Omental fat pad (tissue), 4 donors: ENCODE measurements around the gene ESF1. TPM values are rescaled to one million over a fixed set of nuclear protein-coding genes. Genes with fewer than 3 reads are reported as not detected.
A peak's percentile ranks its signal among the peaks of the same experiment; 100 is the strongest.

ENCODE experiments used
- ATAC-seq: fragments of 150-250 bp; one replicate; pipeline ENCODE4 v1.9.1; 2016; ENCODE audit warnings: mild to moderate bottlenecking, moderate library complexity; ENCODE audit not compliant: low FRiP score
- DNase-seq: peaks from one replicate; pipeline ENCODE4 v3.0.0-alpha.2; 2019; ENCODE audit warnings: low spot score
- total RNA-seq, 4 donors: library from RNA; depleted of rRNA; stranded (reverse); fragments of >200 nt; gene quantifications; one replicate each; pipeline ENCODE4 v1.1.0, GENCODE V29; 2016
- TF ChIP-seq, protein P1 (sequence below), 3 donors: fragments of 450-650 bp; IDR thresholded peaks; one replicate each; pipeline ENCODE4 v1.5.1; 2016 to 2017; ENCODE audit warnings: antibody characterized with exemption in 3 of 3, mild to moderate bottlenecking in 3 of 3, moderate library complexity in 2 of 3

ESF1 gene
- total RNA-seq, 4 donors from 2014 or later, result 11.2 to 25.1 (median 15.2) TPM

DNA sequence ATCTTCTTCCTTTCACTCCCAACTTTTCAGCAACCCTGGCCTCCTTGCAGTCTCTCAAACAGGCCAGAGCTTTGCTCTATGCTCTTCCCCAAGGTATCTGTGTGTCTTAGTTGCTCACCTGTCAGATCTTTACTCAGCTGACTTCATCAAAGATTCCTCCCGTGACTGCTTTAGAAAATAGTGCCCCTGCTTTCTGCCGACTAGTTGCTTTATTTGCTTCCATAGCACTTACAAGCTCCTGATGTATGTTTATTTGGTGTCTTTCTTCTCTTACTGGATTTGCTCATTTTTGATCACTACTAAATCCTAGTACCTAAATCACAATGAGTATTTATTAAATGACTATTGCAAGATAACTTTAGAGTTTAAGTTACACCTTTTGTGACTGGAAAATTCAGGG lies 6.0 kb upstream of the ESF1 start:
- TF ChIP-seq, protein P1, sequence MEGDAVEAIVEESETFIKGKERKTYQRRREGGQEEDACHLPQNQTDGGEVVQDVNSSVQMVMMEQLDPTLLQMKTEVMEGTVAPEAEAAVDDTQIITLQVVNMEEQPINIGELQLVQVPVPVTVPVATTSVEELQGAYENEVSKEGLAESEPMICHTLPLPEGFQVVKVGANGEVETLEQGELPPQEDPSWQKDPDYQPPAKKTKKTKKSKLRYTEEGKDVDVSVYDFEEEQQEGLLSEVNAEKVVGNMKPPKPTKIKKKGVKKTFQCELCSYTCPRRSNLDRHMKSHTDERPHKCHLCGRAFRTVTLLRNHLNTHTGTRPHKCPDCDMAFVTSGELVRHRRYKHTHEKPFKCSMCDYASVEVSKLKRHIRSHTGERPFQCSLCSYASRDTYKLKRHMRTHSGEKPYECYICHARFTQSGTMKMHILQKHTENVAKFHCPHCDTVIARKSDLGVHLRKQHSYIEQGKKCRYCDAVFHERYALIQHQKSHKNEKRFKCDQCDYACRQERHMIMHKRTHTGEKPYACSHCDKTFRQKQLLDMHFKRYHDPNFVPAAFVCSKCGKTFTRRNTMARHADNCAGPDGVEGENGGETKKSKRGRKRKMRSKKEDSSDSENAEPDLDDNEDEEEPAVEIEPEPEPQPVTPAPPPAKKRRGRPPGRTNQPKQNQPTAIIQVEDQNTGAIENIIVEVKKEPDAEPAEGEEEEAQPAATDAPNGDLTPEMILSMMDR (IDR thresholded peaks at IDR 0.05), result no peak
- no peak for DNase-seq
- ATAC-seq, result no peak

DNA sequence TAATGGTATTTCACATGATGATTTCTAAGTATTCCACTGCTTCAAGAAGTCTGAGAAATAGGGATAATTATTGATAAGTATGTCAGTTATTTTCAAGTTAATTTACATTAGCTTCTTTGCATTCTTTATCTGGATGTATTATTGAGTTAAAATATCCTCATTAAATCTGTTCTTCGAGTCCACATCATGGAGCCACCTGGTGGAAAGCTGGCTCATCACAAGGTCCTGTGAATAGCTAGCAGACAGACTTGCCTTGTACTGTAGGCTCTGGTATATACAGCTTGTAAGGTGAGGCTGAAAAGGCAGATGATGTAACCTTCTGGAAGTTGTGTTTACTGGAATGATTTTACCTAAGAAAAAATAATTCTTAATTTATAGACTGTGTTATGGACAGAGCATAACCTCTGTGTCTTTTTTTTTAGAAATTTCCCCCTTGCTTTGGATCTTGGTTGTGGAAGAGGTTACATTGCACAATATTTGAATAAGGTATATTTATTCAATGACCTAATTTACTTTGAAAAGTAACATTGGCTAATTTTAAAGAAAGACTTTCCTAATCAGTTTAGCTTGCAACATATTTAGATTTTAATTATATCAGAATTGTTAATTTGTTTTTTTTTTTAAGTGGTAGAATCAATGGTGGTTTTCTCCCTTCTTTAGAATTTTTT lies 3.6 kb upstream of the ESF1 start:
- no peak for ATAC-seq
- no peak for DNase-seq

DNA sequence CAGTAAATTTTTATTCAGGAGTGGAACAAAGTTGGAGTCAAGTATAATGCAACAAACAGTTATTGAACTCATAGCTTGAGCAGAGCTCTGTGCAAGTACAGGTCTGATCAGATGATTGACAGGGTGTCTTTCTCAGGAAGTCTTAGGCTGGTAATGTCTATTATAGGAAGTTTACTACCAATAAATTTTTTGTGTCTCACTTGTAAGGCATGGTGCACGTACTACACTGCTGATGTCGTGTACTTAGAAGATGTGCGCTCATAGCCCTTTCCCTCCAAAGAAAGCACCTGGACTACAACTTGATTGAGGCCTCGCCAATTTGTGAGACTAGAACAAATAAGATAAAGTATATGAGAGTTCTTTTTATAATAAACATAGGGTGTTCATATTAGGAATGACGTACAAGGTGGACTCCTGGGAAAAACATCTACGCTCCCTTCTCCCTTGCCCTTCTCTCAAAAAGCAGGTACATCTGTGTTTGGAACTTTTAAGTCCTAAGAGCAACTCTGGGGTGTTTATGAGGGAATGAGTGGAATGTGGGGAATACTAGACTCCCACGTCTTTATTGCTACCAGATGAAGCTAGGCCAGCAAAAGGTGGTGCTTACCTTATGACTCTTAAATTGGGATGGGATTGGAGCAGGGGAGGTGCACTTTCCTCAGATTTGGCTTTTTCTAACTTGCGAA lies 1.6 kb upstream of the ESF1 start:
- TF ChIP-seq, protein P1 (IDR thresholded peaks at IDR 0.05), result no peak
- DNase-seq (no peak), ATAC-seq (no peak)

More for the DNA sequence above, 3.6 kb upstream of the ESF1 start:
- TF ChIP-seq, protein P1 (IDR thresholded peaks at IDR 0.05), result no peak

DNA sequence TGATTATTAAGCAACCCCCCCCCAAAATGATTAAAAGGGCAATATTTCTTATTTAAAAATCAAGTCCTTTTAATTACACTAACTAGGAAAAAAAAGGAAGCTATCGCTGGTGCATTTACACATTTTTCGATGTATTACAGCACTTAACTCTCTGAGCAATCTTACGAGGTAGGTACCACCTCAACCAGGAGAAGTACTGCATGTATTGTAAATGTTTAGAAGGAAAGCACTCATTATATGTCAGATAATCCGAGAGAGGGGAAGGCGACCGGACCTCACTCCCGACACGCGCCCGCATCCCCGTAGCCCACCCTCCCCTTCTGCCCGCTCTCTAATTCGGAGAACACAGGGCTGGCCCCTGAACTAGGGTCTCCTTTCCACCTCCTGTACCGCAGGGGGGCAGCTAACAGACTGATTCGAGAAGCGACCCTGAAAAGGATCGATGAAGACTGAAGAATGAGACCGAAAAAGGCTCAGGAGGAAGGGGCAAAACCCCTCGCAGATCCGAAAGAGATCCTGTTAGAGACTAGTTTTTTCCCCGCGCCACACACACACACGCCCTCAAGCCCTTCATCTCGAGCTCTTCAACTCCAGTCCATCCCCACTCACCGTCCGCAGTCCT lies 337 bp downstream of the ESF1 start:
- ATAC-seq (peak; percentile 6), DNase-seq (no peak)
- TF ChIP-seq, protein P1 (IDR thresholded peaks at IDR 0.05), result no peak

DNA sequence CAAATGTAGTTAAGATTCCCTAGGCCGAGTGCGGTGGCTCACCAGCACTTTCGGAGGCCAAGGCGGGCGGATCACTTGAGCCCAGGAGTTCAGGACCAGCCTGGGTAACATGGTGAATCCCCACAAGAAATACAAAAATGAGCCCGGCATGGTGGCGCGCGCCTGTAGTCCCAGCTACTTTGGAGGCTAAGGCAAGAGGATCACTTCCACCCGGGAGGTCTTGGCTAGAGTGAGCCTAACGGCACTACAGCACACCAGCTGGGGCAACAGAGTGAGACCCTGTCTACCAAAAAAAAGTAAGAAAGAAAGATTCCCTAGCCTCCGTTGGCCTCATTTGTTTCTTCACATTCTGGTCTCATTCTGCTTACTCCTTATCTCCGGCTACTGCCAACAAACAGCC lies 1.2 kb downstream of the ESF1 start:
- DNase-seq, result no peak
- TF ChIP-seq, protein P1 (IDR thresholded peaks at IDR 0.05), result no peak
- ATAC-seq, result no peak

DNA sequence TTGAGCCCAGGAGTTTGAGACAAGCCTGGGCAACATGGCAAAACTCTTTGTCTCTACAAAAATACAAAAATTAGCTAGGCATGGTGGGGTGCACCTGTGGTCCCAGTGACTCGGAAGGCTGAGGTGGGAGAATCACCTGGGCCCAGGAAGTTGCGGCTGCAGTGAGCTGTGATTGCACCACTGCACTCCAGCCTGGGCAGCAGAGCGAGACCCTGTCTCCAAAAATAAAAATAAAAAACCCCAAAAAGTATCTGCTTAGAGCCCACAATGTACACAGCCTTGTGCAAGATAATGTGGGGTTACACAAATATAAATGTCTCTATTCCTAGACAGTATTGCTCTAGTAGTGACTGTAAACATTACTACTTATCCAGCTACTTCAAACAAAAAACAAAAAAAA lies 5.9 kb downstream of the ESF1 start:
- no peak for ATAC-seq
- TF ChIP-seq, protein P1 (IDR thresholded peaks at IDR 0.05), result no peak

More for the DNA sequence above, 5.9 kb downstream of the ESF1 start:
- DNase-seq, result no peak
